A549 (cell line): ENCODE data around the gene ABCA5. TPM values are rescaled to one million over a fixed set of nuclear protein-coding genes. Genes with fewer than 3 reads are reported as not detected.

Experiments used
- ATAC-seq, 2 experiments: fragments of 200-7000 bp in 1 of 2; fragments of >200 bp in 1 of 2; cut with Nextera tagmentation in 1 of 2; cut with Tn5 transposase in 1 of 2; 3 replicates each; pipeline versions ENCODE4 v1.8.0 to v1.9.1; 2018 to 2020; ENCODE audit warnings: mild to moderate bottlenecking in 1 of 2, moderate library complexity in 1 of 2
- CTCF ChIA-PET: fragments of 300-600 bp; sonication (Branson Sonifier 250); formaldehyde crosslinking; extraction: SDS; loops from one replicate; lab custom pipeline; 2021; ENCODE audit warnings: antibody characterized with exemption, inconsistent platforms; lab: Yijun Ruan, JAX
- POLR2A ChIA-PET: fragments of 350-600 bp; formaldehyde crosslinking; extraction: SDS; loops from one replicate; lab custom pipeline; 2021; ENCODE audit warnings: antibody characterized with exemption, inconsistent platforms; lab: Yijun Ruan, JAX
- DNase-seq, 2 experiments: peaks; one replicate each; pipeline versions ENCODE4 v3.0.0 to v3.0.0-alpha.2; 2011 to 2016; ENCODE audit warnings: low read depth in 1 of 2, low spot score in 1 of 2
- FAIRE-seq: peaks from 2 replicates; lab custom pipeline; 2011; peaks lifted over from hg19 to GRCh38; lab: Jason Lieb, UNC
- H3K27ac ChIP-seq, 2 experiments: fragments of >200 bp; sonication (Bioruptor Twin); formaldehyde crosslinking; 3 replicates each; pipeline ENCODE4 v1.5.1; 2016 to 2017
- H3K4me1 ChIP-seq: fragments of >200 bp; sonication (Bioruptor Twin); formaldehyde crosslinking; 3 replicates; pipeline ENCODE4 v1.6.1; 2016
- H3K4me2 ChIP-seq: fragments of >200 bp; sonication (Bioruptor Twin); formaldehyde crosslinking; 3 replicates; pipeline ENCODE4 v1.6.1; 2016
- H3K4me3 ChIP-seq: fragments of >200 bp; sonication (Bioruptor Twin); formaldehyde crosslinking; 3 replicates; pipeline ENCODE4 v1.5.1; 2016
- H3K9me3 ChIP-seq: fragments of >200 bp; sonication (Bioruptor Twin); formaldehyde crosslinking; 3 replicates; pipeline ENCODE4 v1.6.1; 2016
- CBX2 ChIP-seq: fragments of 200-600 bp; sonication (generic); IDR thresholded peaks from 2 replicates; pipeline ENCODE4 v1.6.1; 2016; ENCODE audit warnings: low read depth, mild to moderate bottlenecking, borderline replicate concordance
- CEBPB ChIP-seq, 2 experiments: fragments of >200 bp in 1 of 2; sonication (Bioruptor Twin) in 1 of 2; formaldehyde crosslinking in 1 of 2; IDR thresholded peaks; 2 replicates each; pipeline ENCODE4 v1.6.1; 2012 to 2016
- ELK1 ChIP-seq: fragments of 150-350 bp; IDR thresholded peaks from 2 replicates; pipeline ENCODE4 v1.6.1; 2014; ENCODE audit warnings: low read depth, mild to moderate bottlenecking, low read length
- ESRRA ChIP-seq: fragments of 150-350 bp; IDR thresholded peaks from 2 replicates; pipeline ENCODE4 v1.6.1; 2014; ENCODE audit warnings: mild to moderate bottlenecking, low read length, borderline replicate concordance
- FOSB ChIP-seq: fragments of 250-450 bp; sonication (Bioruptor Pico); IDR thresholded peaks from 2 replicates; pipeline ENCODE4 v1.5.0; 2020; ENCODE audit warnings: mild to moderate bottlenecking, moderate library complexity
- FOSL2 ChIP-seq, 2 experiments: fragments of 450-650 bp in 1 of 2; fragments of >200 bp in 1 of 2; sonication (Bioruptor Twin) in 1 of 2; formaldehyde crosslinking; IDR thresholded peaks; 2 replicates each; pipeline versions ENCODE4 v1.5.0 to v1.6.1; 2016 to 2020; ENCODE audit warnings: mild to moderate bottlenecking in 1 of 2, moderate library complexity in 1 of 2
- GATA3 ChIP-seq: IDR thresholded peaks from 2 replicates; pipeline ENCODE4 v1.6.1; 2012; ENCODE audit warnings: borderline replicate concordance
- HEYL ChIP-seq: fragments of 250-450 bp; sonication (Bioruptor Pico); IDR thresholded peaks from 2 replicates; pipeline ENCODE4 v1.8.0; 2021; ENCODE audit warnings: mild to moderate bottlenecking, moderate library complexity
- HOXA7 ChIP-seq: fragments of 250-450 bp; sonication (Bioruptor Pico); IDR thresholded peaks from 2 replicates; pipeline ENCODE4 v1.5.0; 2020; ENCODE audit warnings: mild to moderate bottlenecking, moderate library complexity
- HOXB13 ChIP-seq: fragments of 250-450 bp; sonication (Bioruptor Pico); IDR thresholded peaks from 2 replicates; pipeline ENCODE4 v1.5.0; 2020; ENCODE audit warnings: low read depth, mild to moderate bottlenecking, moderate library complexity
- HOXB5 ChIP-seq: fragments of 250-450 bp; sonication (Bioruptor Pico); IDR thresholded peaks from 2 replicates; pipeline ENCODE4 v1.5.0; 2020; ENCODE audit warnings: mild to moderate bottlenecking, moderate library complexity
- JUN ChIP-seq, 2 experiments: fragments of >200 bp; sonication (Bioruptor Twin); formaldehyde crosslinking; IDR thresholded peaks; 2 replicates in 1 of 2; 3 replicates in 1 of 2; pipeline ENCODE4 v1.6.1; 2016 to 2017
- NPAS2 ChIP-seq: fragments of 250-450 bp; sonication (Bioruptor Pico); IDR thresholded peaks from 2 replicates; pipeline ENCODE4 v1.8.0; 2022; ENCODE audit warnings: mild to moderate bottlenecking, moderate library complexity, borderline replicate concordance
- PHF8 ChIP-seq: fragments of 200-600 bp; sonication (generic); IDR thresholded peaks from 2 replicates; pipeline ENCODE4 v1.6.1; 2016; ENCODE audit warnings: low read depth, mild to moderate bottlenecking, antibody characterized with exemption, moderate library complexity, borderline replicate concordance
- RAD21 ChIP-seq, 2 experiments: fragments of >200 bp in 1 of 2; sonication (Bioruptor Twin) in 1 of 2; formaldehyde crosslinking in 1 of 2; IDR thresholded peaks in 1 of 2; conservative IDR thresholded peaks in 1 of 2; 2 replicates in 1 of 2; 3 replicates in 1 of 2; pipeline ENCODE4 v1.6.1; 2012 to 2018; ENCODE audit warnings: inconsistent platforms in 1 of 2
- REST ChIP-seq: fragments of 200-600 bp; sonication (generic); IDR thresholded peaks from 2 replicates; pipeline ENCODE4 v1.6.1; 2016; ENCODE audit warnings: antibody characterized with exemption, mild to moderate bottlenecking, moderate library complexity
- RFX5 ChIP-seq: fragments of 450-650 bp; IDR thresholded peaks from 2 replicates; pipeline ENCODE4 v1.7.1; 2014; ENCODE audit warnings: antibody characterized with exemption, mild to moderate bottlenecking, moderate library complexity
- RNF2 ChIP-seq: fragments of 200-600 bp; sonication (generic); IDR thresholded peaks from 2 replicates; pipeline ENCODE4 v1.6.1; 2016; ENCODE audit warnings: low read depth, mild to moderate bottlenecking, antibody characterized with exemption, moderate library complexity, borderline replicate concordance
- SMC3 ChIP-seq: fragments of >200 bp; sonication (Bioruptor Twin); formaldehyde crosslinking; IDR thresholded peaks from 3 replicates; pipeline ENCODE4 v1.6.1; 2018; ENCODE audit warnings: inconsistent platforms
- SREBF2 ChIP-seq: fragments of 450-650 bp; IDR thresholded peaks from 2 replicates; pipeline ENCODE4 v1.6.1; 2014; ENCODE audit warnings: mild to moderate bottlenecking, moderate library complexity
- ZFP36 ChIP-seq: fragments of 450-650 bp; IDR thresholded peaks from 2 replicates; pipeline ENCODE4 v1.6.1; 2014; ENCODE audit warnings: borderline replicate concordance; ENCODE audit not compliant: partially characterized antibody
- WGBS: methylation state at CpG from one replicate; pipeline ENCODE4 v1.1.6; 2017; ENCODE audit errors: missing lambda C conversion rate; 5-methylcytosine and 5-hydroxymethylcytosine counted together
- polyA plus RNA-seq, 4 experiments: library from polyadenylated mRNA; depleted of rRNA in 3 of 4; stranded (reverse); fragments of >200 nt; fragmentation: RNase III in 1 of 4; extraction: RNeasy Plus Mini Kit Qiagen cat#74134 plus additional on column Dnase treatment in 1 of 4; gene quantifications; 2 replicates in 3 of 4; 3 replicates in 1 of 4; pipeline ENCODE4 v1.2.3, GENCODE V29; 2011 to 2017

The ABCA5 gene
- polyA plus RNA-seq, 2 of the 4 experiments (the other 2 are of a cell fraction): 4.5 to 9.1 TPM

- H3K4me1 ChIP-seq: no peaks in the 10 kb centered on the region
- no peak overlapping the region for H3K4me3 ChIP-seq
- H3K4me2 ChIP-seq: no peak overlapping the region
- TF ChIP-seq FOSL2 (IDR thresholded peaks at IDR 0.05) (no peak), FOSL2 (CRISPR knock-in tag; IDR thresholded peaks at IDR 0.05) (no peak), SMC3 (no peak), PHF8 (no peak)
- CTCF ChIA-PET: interaction anchor here (0.8 to 1.1 kb wide), 2 partner anchors 10 to 12 kb away, joined by 3 read pairs; no protein-coding TSS in a partner anchor
- FAIRE-seq (no peak), ATAC-seq (no peak), DNase-seq (no peak)
- POLR2A ChIA-PET: no interaction called here
- no peaks in the 10 kb centered on the region for H3K9me3 ChIP-seq
- H3K27ac ChIP-seq: no peak overlapping the region
Observed at GRCh38 chr17:69222707-69223258, 104.2 kb downstream of the ABCA5 start.

GRCh38 chr17:69220098-69220497 lies 106.8 kb downstream of the ABCA5 start:
- 2% methylated on average over 1 of the region's 1 CpG for WGBS
- ATAC-seq (no peak), DNase-seq (no peak), FAIRE-seq (no peak)
- no peak overlapping the region for H3K4me3 ChIP-seq
- CTCF ChIA-PET: no interaction called here
- H3K27ac ChIP-seq: no peak overlapping the region
- POLR2A ChIA-PET: no interaction called here
- no peaks in the 10 kb centered on the region for H3K9me3 ChIP-seq
- no peaks in the 10 kb centered on the region for H3K4me1 ChIP-seq
- no peak overlapping the region for H3K4me2 ChIP-seq
- TF ChIP-seq NPAS2: no peak
- no peak for TF ChIP-seq RNF2
- TF ChIP-seq RAD21 (conservative IDR thresholded peaks at IDR 0.05 in 1 of 2, IDR thresholded peaks at IDR 0.05 in 1 of 2): no peak
- TF ChIP-seq RFX5: no peak
- TF ChIP-seq FOSB (CRISPR knock-in tag): no peak
- TF ChIP-seq FOSL2 (IDR thresholded peaks at IDR 0.05): no peak
- no peak for TF ChIP-seq FOSL2 (CRISPR knock-in tag; IDR thresholded peaks at IDR 0.05)
- no peak for TF ChIP-seq CBX2
- no peak for TF ChIP-seq ELK1
- TF ChIP-seq HOXB13 (CRISPR knock-in tag): no peak
- no peak for TF ChIP-seq REST
- TF ChIP-seq PHF8: no peak
- TF ChIP-seq HEYL (CRISPR knock-in tag): no peak
- no peak for TF ChIP-seq JUN (IDR thresholded peaks at IDR 0.05)
- no peak for TF ChIP-seq SREBF2
- TF ChIP-seq GATA3: no peak
- TF ChIP-seq CEBPB (IDR thresholded peaks at IDR 0.05): no peak
- TF ChIP-seq ESRRA: no peak
- no peak for TF ChIP-seq HOXA7 (CRISPR knock-in tag)
- TF ChIP-seq HOXB5: no peak
- no peak for TF ChIP-seq ZFP36
